ENCODE results near the gene PPP2R5D.

- no peak for TF ChIP-seq EZH2 (IDR thresholded peaks at IDR 0.05; ENCODE audit: low read length)
- no peak for TF ChIP-seq CTCF (optimal IDR thresholded peaks at IDR 0.05 in 1 of 3, IDR thresholded peaks at IDR 0.05 in 1 of 3, conservative IDR thresholded peaks at IDR 0.05 in 1 of 3; ENCODE audit: extremely low read depth in 1 of 3, insufficient read depth in 2 of 3, low read length in 3 of 3)
These were observed 41.9 kb upstream of the PPP2R5D start for GRCh38 chr6:42942444-42942843.

All from keratinocyte (primary cell).